Right lobe of liver (tissue), 4 donors: Measurements from ENCODE around the gene YBX2.

Experiments
- CTCF ChIP-seq, 4 donors: fragments of 200-600 bp in 3 of 4; fragments of 450-650 bp in 1 of 4; IDR thresholded peaks; one replicate each; pipeline versions ENCODE4 v1.5.1 to v1.8.0; 2016 to 2022; ENCODE audit warnings: antibody characterized with exemption in 4 of 4, mild to moderate bottlenecking in 2 of 4
- POLR2A ChIP-seq: fragments of 450-650 bp; IDR thresholded peaks from one replicate; pipeline ENCODE4 v1.6.1; 2017; ENCODE audit warnings: antibody characterized with exemption, mild to moderate bottlenecking
- donor health status: DM: no; HTN: no; CAD: no.
- donor health status: DM: no; HTN: no; CAD: no.
- donor health status: DM: no; HTN: yes; CAD: no.

GRCh38 chr17:7266784-7267183 is 27.7 kb downstream of the YBX2 start:
- TF ChIP-seq POLR2A (no peak), CTCF (IDR thresholded peaks at IDR 0.05) (no peak)
